ENCODE measurements around the gene IGFBP7.
"Not testable (repeated sequence)": the region's sequence is repeated elsewhere in the genome, so short reads cannot be mapped to it uniquely, and the experiment has no call there.

The IGFBP7 gene

DNA sequence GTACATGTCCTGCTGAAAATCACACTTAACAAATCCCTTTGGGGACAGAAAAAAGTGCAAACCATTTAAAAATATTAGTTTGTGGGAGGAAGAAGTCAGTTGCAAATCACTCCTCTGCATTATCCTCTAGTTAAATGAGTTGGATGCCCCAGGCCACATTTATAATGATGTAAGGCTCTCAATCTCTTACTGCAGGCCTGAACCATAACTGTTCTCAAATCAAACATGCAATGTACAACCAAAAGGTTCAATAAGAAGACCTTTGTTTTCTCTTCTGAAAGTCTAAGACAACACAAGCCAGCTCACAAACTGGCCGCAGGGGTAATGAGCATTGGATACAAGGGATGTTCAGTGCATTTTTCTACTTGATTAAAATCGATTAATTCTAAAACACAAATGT, 39.7 kb downstream of the IGFBP7 start:
- no peak for DNase-seq (ENCODE audit: low read depth)

DNA sequence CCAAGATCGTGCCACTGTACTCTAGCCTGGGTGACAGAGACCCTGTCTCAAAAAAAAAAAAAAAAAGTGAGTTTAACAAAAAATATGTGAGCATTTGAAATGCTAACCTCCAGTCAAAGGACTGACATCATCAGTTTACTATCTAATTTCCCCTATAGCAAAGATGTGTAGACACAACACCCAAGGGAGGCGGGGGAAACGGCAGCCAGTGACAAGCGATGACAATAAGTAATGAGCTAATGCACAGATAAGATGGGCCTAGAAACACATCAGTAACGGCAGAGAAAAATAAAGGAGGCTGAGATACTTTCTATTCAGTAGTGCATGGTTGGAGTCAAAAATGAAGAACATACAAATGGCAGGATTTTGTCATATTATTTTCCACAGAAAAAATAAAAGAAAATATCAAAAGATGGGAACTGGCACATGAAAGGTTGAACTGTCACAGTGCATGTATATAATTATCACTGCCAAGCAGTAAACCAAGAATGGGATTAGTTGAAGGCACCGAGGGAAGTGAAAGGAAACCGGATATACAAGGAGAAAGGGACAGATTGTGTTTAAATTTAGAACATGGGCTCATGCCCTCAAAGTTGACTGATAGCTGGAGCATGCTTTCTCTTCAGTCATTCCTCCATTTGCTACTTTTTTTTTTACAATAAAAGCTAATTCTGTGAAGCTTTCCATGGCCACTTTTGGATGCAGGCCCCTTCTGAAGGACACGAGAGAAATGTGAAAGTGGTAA, 41.8 kb downstream of the IGFBP7 start:
- no peak for DNase-seq (ENCODE audit: low read depth)

DNA sequence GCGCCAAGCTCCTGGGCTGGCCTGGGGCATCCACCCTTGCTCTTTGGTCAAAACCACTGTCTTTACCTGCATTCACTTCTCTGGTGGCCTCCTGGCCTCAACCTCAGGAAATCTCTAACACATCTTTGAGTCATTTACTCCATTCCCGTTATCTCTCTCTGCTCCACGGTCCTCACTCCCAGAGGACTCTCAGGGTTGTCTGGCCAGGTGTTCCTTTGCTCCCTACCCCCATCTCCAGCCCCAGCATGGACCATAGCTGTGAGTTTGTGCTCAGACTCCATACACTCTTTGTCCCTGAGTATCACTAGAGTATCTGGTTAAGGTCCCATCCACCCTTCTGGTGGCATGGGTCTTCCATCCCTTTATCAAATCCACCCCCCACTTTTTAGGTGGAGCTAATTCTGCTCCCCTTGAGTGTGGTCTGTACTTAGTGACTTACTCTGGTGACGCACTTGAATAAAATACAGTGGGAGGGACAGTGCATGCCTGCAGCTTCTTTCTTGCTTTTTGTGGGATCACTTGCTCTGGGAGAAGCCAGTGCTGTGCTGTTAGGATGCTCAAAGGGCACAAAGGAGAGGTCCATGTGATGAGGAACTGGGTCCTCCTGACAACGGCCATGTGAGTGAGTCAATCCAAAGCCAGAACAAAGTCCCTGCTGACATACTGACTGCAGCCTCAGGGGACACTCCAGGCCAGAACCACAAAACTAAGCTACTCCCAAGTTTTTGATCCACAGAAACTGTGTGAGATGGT, 44.3 kb downstream of the IGFBP7 start:
- DNase-seq (ENCODE audit: low read depth) = no peak

DNA sequence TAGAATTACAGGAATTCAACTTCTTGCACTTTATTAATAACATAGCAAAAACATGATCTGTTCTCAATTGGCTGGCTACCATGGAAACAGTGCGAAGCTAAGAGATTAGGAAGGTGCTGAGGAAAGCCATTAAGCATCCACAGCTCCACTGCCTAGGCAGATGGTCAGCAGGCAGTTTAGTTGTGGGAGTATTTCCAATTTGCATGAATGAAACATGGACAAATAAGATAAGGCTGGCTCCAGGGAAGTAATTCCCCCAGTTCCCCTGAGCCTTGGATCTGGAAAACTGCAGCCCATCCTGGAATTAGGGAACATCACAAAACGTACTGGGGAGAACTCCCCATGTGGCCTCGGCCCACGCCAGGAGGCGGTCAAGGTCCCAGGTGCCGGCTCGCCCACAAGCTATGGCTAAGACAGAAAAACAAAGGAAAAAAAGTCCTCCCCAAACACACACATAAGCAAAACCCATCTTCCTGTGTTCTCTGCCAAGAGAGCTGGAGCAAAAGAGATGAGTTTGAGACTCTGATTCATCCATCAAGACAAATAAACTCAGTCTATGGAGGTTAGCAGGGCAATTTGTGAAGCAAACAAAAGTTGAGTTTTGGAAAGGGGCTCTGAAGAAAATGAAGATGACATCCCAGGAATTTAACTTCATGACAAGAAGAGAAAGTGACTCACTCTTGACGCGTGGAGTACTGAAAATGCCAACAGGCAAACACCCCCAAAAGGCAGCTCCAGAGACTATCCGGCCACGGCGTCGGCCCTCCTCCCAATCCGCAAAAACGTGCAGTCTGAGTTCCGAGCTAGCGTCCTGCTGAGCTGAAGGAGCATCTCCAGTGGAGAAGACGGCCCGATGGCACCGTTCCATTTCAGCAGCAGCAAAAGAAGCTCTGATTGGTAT, 45.1 kb downstream of the IGFBP7 start:
- no peak for DNase-seq (ENCODE audit: low read depth)

GRCh38 chr4:57064120-57064519, 46.1 kb downstream of the IGFBP7 start:
- no peak for DNase-seq (ENCODE audit: low read depth)

- DNase-seq (ENCODE audit: low read depth) = no peak
Measured at GRCh38 chr4:57063518-57063917, 46.7 kb downstream of the IGFBP7 start.

DNA sequence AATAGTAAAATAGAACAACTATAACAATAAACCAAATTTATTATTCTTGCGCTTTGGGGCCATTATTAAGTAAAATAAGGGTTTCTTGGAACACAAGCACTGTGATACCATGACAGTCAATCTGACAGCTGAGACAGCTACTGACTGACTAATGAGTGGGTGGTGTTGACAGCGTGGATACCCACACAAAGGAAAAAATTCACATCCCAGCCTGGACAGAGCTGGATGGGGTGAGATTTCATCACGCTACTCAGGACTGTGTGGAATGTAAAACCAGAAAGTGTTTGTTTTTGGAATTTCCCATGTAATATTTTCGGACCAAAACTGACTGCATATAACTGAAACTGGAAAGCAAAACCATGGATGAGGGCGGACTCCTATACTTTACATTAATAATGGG, 48.8 kb downstream of the IGFBP7 start:
- no peak for DNase-seq (ENCODE audit: low read depth)

DNA sequence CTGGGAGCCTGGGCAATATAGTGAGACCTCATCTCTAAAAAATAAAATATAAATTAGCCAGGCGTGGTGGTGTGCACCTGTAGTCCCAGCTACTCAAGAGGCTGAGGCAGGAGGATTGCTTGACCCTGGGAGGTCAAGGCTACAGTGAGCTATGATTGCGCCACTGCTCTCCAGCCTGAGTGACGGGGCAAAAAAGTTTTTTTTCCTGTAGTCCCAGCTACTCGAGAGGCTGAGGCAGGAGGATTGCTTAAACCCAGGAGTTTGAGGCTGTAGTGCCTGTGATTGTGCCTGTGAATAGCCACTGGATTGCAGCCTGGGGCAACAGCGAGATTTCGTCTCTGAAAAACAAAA, 49.5 kb downstream of the IGFBP7 start:
- DNase-seq (ENCODE audit: low read depth) = not testable (repeated sequence)

DNA sequence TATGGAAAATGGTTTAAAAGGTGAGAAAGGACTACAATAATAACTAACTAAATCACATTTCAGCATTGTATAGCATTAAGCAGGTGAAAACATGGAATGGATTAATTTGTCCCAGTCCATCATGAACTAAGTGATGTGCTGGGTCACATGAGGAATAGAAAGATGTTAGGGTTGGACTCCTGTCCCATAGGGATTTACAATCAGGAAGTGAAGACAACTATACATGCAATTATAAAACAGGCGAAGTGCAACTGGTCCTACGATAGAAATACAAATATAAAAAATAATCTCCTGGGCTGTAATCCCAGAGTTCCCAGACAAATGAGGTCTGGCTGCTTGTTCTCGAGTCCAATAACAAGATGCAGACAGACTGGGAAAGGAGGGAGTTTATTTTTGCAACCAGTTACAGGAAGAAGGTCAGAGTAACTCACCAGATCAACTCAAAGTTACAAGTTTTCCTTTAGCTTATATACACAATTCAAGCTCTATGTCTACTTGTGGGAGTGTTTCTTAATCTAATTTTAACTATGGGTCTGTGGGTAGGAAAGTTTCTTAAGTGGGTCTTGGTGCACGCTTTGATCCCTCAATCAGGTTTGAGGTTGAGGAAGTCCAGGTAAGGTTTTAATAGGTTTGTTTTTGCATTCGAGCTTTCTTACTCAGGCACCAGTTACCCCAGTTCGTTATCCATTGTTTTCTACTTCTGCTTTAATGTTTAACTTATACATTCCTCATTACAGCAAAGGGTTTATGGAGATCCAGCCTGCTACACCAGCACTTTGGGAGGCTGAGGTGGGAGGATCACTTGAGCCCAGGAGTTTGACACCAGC, 50.1 kb downstream of the IGFBP7 start:
- DNase-seq (ENCODE audit: low read depth) = no peak

DNA sequence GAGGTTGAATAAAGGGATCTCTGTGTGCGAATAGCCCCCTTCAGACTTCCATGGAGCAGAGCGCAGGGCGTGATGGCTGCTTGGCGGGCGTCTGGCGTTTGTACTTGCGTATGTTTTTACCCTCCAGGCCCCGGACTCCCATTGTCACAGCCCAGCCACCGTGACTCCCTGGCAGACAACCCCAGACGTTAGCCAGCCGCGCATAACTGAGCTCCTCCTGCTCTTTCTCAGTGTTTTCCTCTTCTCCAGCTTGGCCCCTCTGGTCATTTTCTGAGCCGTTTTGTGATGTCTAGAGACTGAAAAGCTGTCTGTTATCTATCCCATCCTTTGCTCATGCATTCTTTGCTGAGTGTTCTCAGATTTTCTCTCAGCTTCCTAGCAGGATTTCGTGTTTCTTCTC, 54.3 kb downstream of the IGFBP7 start:
- no peak for DNase-seq (ENCODE audit: low read depth)

DNA sequence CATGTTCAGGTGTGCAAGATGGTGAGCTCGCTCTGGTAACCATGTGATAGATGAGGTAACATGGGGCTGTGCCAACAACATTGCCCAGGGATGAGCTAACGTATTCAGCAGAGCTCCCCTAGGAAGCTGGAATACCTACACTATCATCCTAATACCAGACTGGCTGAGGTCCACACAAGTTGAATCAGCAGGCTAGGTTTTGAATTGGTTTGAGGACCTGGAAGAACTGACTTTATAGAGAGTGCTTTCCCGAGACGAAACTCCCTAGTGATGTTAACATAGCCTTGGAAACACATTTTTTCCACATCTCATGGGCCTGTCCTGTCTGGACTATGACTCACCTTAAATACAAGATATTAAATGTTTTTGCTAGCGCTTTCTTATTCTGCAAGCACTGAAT, 56.7 kb downstream of the IGFBP7 start:
- no peak for DNase-seq (ENCODE audit: low read depth)

- DNase-seq (ENCODE audit: low read depth) = no peak
Measured at GRCh38 chr4:57051524-57051923, 58.7 kb downstream of the IGFBP7 start.

DNA sequence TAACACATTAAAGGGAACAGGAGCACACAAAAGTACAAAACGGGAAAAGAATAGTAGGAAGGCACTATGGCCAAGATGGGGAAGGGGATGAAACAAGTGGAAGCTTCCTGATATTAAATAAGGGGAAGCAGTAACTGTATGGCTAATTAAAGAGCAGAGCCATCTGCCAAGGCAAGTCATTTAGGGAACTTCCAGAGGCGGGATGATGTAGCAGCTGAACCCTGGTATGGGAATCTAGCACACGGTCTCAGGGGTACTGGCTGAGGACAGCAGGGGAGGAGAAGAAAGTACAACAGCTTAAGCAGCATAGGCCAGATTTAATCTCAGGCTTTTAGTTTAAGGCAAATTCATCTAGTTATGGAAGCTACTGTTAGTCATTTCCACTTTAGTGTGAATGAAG, 59.1 kb downstream of the IGFBP7 start:
- DNase-seq (ENCODE audit: low read depth) = no peak

DNA sequence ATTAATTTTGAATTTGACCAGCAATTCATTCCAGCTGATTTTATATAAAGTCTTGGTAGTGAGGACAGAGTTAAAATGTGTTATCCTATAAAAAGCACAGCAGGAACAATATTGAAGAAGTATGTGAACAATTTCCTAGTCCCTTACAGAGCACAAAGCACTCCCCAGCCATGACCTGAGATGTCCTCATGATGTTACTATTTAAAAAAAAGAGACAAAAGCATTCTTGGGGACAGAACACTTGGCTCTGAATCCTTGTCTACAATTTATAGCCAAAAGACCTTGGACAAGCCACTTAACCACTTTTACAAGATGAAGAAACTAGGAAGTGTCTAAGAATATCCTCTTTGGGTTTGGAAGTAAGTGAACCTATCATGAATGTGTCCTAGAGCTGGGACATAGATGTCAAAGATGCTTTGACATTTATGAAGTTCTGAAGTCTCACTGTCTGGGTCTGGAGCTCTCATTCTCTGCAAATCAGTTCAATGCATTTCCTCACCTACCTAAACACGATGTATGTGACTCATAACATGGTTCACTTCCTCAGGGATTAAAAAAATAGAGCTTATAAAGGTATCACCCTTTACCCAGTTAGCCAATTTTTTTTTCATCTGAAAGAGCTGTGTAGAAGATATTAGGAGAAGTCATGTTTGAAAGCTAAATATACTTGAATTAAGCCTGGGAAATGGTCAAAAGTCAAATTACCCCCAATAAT, 61.4 kb downstream of the IGFBP7 start:
- no peak for DNase-seq (ENCODE audit: low read depth)

GRCh38 chr4:57047046-57047445, 63.1 kb downstream of the IGFBP7 start:
- DNase-seq (ENCODE audit: low read depth) = not testable (repeated sequence)

DNA sequence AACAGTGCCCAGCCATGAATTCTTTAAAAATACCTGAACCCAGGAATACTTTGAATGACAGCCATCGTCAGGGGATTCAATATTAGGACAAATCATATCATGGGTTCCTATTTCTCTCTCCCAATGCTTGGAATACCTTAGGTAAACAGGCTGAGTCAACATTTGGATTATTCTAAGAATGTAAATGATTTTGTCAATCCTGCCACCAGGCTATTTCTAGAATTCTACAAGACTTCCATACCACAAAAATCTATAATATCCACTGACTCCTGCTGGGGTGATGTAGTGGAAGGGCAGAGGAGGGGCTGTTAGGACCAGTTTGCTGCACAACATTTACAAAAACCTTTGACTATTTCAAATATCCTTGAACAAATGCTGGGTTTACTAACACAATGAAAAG, 65.2 kb downstream of the IGFBP7 start:
- no peak for DNase-seq (ENCODE audit: low read depth)

GRCh38 chr4:57044279-57044678, 65.9 kb downstream of the IGFBP7 start:
- DNase-seq (ENCODE audit: low read depth) = no peak

- DNase-seq (ENCODE audit: low read depth) = no peak
Measured at GRCh38 chr4:57043347-57044251, 66.6 kb downstream of the IGFBP7 start.

DNA sequence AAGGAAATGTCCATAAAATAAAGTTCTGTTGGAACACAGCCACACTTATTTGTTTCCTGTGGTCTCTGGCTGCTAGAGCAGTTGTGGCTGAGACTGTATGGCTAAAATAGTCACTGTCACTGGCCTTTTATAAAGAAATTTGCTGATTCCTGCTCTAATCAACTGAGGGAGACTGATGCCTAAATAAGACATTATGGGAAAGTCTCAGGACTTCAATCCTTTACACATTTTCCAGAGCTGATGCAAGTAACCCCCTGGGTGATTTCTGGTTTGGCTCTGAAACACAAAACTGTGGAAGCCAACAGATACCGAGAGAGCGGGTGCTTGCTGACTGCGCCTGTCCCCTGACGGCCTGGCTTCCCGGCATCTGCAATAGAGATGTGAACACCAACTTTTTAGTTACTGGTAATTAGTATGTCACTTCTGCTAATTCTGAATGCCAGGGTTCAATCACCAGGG, 67.4 kb downstream of the IGFBP7 start:
- DNase-seq (ENCODE audit: low read depth) = no peak

DNA sequence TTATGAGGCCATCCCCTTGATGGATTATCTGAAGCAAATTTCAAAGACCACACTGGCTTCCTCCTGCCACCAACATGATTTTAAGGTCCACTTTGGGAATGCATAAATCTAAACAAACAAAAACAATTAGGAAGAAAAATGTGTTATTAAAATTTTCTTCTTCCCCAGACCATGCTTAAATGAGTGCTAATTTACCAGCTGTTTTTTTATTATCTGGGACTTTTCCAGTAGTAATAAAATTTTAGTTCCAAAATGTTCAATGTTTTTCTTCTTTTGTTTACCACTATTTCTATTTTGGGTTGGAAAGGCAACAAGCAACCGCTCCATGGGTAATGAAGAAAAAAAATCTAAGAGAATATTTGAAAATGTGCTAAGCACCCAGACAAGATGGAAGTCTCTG, 69.2 kb downstream of the IGFBP7 start:
- DNase-seq (ENCODE audit: low read depth) = no peak

Measured in CMK (cell line).